Fibroblast of villous mesenchyme (primary cell): ENCODE measurements around the gene FBL. TPM values are rescaled to one million over a fixed set of nuclear protein-coding genes. Genes with fewer than 3 reads are reported as not detected.

ENCODE experiments used
- DNase-seq: peaks from one replicate; pipeline ENCODE4 v3.0.0-alpha.2; 2010; ENCODE audit warnings: low read depth
- H3K4me3 ChIP-seq: 2 replicates; pipeline ENCODE4 v1.5.1; 2011; ENCODE audit warnings: low read depth, mild to moderate bottlenecking, low read length
- total RNA-seq: library from RNA; depleted of rRNA; stranded (reverse); fragments of >200 nt; gene quantifications from 2 replicates; pipeline ENCODE4 v1.2.3, GENCODE V29; 2012
- TF ChIP-seq, protein P1 (sequence below): IDR thresholded peaks from 2 replicates; pipeline ENCODE4 v1.5.1; 2012; ENCODE audit warnings: low read depth, mild to moderate bottlenecking, low read length; ENCODE audit not compliant: insufficient read depth

Gene FBL
- total RNA-seq, 1 donor = 83.3 TPM

DNA sequence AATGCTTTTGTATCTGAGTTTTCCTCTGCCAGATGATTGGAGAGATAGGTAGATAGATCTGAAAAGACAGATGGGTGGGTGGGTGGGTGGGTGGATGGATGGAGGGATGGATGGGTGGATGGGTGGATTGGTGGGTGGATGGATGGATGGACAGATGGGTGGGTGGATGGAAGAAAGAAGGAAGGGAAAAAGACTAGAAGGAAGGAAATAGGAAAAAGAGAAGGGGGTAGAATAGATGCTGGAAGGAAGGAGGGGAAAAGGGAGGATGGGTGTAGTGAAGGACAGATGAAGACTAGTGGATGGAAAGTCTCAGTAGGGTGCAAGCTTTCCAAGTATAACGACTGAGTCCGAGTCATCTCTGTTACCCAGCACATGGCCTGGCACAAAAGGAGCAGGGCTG lies 19.0 kb upstream of the FBL start:
- no peak for DNase-seq
- TF ChIP-seq, protein P1, sequence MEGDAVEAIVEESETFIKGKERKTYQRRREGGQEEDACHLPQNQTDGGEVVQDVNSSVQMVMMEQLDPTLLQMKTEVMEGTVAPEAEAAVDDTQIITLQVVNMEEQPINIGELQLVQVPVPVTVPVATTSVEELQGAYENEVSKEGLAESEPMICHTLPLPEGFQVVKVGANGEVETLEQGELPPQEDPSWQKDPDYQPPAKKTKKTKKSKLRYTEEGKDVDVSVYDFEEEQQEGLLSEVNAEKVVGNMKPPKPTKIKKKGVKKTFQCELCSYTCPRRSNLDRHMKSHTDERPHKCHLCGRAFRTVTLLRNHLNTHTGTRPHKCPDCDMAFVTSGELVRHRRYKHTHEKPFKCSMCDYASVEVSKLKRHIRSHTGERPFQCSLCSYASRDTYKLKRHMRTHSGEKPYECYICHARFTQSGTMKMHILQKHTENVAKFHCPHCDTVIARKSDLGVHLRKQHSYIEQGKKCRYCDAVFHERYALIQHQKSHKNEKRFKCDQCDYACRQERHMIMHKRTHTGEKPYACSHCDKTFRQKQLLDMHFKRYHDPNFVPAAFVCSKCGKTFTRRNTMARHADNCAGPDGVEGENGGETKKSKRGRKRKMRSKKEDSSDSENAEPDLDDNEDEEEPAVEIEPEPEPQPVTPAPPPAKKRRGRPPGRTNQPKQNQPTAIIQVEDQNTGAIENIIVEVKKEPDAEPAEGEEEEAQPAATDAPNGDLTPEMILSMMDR = no peak
- H3K4me3 ChIP-seq = no peak overlapping the region

DNA sequence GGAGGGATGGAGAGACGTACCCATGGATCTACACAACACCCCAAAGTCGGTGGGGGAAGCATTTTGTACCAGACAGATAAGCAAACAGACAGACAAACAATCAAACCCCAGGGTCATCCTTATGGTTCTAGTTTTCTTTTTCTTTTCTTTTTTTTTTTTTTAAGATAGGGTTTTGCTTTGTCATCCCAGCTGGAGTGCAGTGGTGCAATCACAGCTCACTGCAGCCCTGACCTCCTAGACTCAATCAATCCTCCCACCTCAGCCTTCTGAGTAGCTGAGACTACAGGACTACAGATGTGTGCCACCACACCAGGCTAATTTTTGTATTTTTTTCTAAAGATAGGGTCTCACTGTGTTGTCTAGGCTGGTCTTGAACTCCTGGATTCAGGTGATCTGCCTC lies 17.9 kb upstream of the FBL start:
- no peak for DNase-seq
- TF ChIP-seq, protein P1 = no peak
- H3K4me3 ChIP-seq = no peak overlapping the region

DNA sequence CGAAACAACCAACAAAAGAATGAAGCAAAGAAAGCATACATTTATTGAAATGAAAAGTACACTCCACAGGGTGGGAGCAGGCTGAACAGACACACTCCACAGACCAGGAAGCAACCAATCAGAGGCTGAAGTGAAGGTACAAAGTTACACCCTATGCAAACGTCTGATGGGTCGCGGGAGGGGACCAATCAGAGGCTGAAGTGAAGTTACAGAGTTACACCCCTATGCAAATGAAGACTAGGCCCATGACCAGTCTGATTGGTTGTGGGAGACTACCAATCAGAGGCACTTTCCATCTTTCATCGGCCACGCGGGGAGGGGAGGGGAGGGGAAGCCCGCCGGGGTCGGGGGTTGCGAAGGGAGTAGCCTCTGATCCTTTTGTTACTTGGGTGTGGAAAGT lies 12.4 kb upstream of the FBL start:
- H3K4me3 ChIP-seq = no peak overlapping the region
- TF ChIP-seq, protein P1 = no peak
- DNase-seq = peak; percentile 67

DNA sequence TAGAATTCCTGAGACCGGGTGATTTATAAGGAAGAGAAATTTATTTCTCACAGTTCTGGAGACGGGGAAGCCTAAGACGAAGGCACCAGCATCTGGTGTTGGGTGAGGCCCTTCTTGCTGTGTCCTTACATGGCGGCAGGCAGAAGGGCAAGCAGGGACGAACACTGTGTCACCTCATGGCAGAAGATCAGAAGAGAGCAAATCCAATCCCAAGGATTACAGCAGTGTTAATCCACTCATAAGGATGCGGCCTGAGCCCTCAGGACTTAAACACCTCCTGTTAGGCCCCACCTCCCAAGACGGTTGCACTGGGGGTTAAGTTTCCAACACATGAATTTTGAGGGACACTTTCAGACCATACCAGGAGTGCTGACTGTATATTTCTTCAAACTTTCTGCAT lies 6.7 kb upstream of the FBL start:
- no peak overlapping the region for H3K4me3 ChIP-seq
- DNase-seq = no peak
- TF ChIP-seq, protein P1 = no peak

DNA sequence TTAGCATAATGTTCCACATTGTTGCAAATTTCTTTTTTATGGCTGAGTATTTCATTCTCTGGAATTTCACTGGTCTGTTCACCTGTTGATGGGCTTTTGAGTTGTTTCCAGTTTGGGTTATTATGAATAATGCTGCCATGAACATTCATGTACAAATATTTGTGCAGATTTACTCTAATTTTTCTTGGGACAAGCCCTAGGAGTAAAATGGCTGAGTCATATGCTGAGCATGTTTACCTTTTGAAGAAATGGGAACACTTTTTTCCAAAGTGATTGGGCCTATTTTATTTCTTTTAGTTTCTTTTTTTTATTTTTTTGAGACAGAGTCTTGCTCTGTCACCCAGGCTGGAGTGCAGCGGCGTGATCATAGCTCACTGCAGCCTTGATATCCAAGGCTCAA lies 4.7 kb upstream of the FBL start:
- DNase-seq = no peak

DNA sequence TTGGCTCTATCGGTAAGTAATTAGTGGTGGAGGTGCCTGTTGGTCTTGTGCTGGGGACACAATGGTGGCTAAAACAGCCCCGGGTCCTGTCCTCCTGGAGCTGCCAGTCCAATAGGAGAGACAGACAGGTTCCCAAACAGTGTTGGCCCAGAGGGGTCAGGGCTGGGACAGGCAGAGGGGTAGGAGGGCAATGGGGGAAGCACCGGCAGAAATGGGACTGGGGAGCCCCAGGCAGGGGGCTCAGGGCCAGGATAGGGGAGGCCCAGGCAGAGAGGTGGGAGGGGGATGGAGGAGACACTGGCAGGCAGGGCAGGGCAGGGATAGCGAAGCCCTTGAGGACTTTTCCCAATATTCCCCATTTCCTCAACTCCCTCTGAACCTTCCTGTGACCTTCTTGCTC lies 2.2 kb upstream of the FBL start:
- no peak overlapping the region for H3K4me3 ChIP-seq
- DNase-seq = no peak
- TF ChIP-seq, protein P1 = no peak

More for the DNA sequence above, 4.7 kb upstream of the FBL start:
- TF ChIP-seq, protein P1 = no peak
- H3K4me3 ChIP-seq = no peak overlapping the region

DNA sequence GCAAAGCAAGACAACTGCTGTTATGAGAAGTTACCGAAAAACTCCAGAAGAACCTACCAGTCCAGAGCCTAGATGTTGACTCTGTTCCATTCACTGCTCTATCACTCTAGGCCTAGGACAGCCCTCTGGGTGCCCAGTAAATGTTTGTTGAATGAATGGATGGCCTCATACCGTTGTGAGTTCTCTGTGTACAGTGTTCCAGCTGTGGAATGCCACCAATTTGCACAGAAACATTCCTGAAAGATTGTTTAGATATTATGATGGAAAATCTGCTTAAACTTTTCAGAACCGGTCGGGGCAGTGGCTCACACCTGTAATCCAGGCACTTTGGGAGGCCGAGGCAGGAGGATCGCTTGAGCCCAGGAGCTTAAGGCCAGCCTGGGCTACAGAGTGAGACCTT lies 1.3 kb upstream of the FBL start:
- DNase-seq = no peak
- H3K4me3 ChIP-seq = no peak overlapping the region
- TF ChIP-seq, protein P1 = no peak
